Smooth muscle cell (in vitro differentiated cells): Measurements from ENCODE around the gene IL11. TPM values are rescaled to one million over a fixed set of nuclear protein-coding genes. Genes with fewer than 3 reads are reported as not detected.
A peak's percentile ranks its signal among the peaks of the same experiment; 100 is the strongest.

Experiments used
- DNase-seq: peaks from one replicate; lab custom pipeline; 2025; ENCODE audit not compliant: unreplicated experiment; lab: John Stamatoyannopoulos, UW
- H2AFZ ChIP-seq: fragments of 200-600 bp; sonication (generic); 2 replicates; pipeline ENCODE4 v1.6.0; 2016; ENCODE audit warnings: antibody characterized with exemption, low read depth, mild to moderate bottlenecking
- H3F3A ChIP-seq: fragments of 200-600 bp; sonication (generic); 2 replicates; pipeline ENCODE4 v1.6.0; 2017; ENCODE audit warnings: antibody characterized with exemption, low read depth
- H3K27ac ChIP-seq: fragments of 200-600 bp; sonication (generic); 2 replicates; pipeline ENCODE4 v1.5.1; 2016; ENCODE audit warnings: low read depth, mild to moderate bottlenecking
- H3K27me3 ChIP-seq: fragments of 200-600 bp; sonication (generic); 2 replicates; pipeline ENCODE4 v1.6.1; 2016; ENCODE audit warnings: low read depth, mild to moderate bottlenecking
- H3K36me3 ChIP-seq: fragments of 200-600 bp; sonication (generic); 2 replicates; pipeline ENCODE4 v1.5.1; 2016; ENCODE audit warnings: low read depth
- H3K4me1 ChIP-seq: fragments of 200-600 bp; sonication (generic); 2 replicates; pipeline ENCODE4 v1.5.1; 2016; ENCODE audit warnings: low read depth
- H3K4me2 ChIP-seq: fragments of 200-600 bp; sonication (generic); 2 replicates; pipeline ENCODE4 v1.6.0; 2016; ENCODE audit warnings: mild to moderate bottlenecking
- H3K4me3 ChIP-seq: fragments of 200-600 bp; sonication (generic); 2 replicates; pipeline ENCODE4 v1.5.1; 2016; ENCODE audit warnings: mild to moderate bottlenecking
- H3K79me2 ChIP-seq: fragments of 200-600 bp; sonication (generic); 2 replicates; pipeline ENCODE4 v1.6.0; 2016; ENCODE audit warnings: low read depth, mild to moderate bottlenecking
- H3K9ac ChIP-seq: fragments of 200-600 bp; sonication (generic); 2 replicates; pipeline ENCODE4 v1.6.0; 2016; ENCODE audit warnings: low read depth
- H3K9me3 ChIP-seq: fragments of 200-600 bp; sonication (generic); replicated peaks from 2 replicates; pipeline ENCODE4 v1.5.1; 2016; ENCODE audit warnings: low read depth
- H4K20me1 ChIP-seq: fragments of 200-600 bp; sonication (generic); 2 replicates; pipeline ENCODE4 v1.6.0; 2016; ENCODE audit warnings: low read depth
- CTCF ChIP-seq: fragments of 200-600 bp; sonication (generic); IDR thresholded peaks from 2 replicates; pipeline ENCODE4 v1.5.1; 2017; ENCODE audit warnings: borderline replicate concordance, mild to moderate bottlenecking, antibody characterized with exemption; ENCODE audit not compliant: insufficient read depth, poor library complexity, severe bottlenecking
- WGBS: methylation state at CpG from one replicate; pipeline ENCODE4 v1.1.7; 2016; ENCODE audit warnings: low lambda C conversion rate; 5-methylcytosine and 5-hydroxymethylcytosine counted together
- polyA plus RNA-seq: library from polyadenylated mRNA; unstranded; fragments of >200 nt; fragmentation: Nextera tagmentation; extraction: Ambion mirVana; gene quantifications from 2 replicates; pipeline ENCODE4 v1.2.1, GENCODE V29; 2016
- total RNA-seq: library from RNA; depleted of rRNA; stranded (reverse); fragments of >200 nt; gene quantifications from 2 replicates; pipeline ENCODE4 v1.2.3, GENCODE V29; 2014

Gene IL11
- total and polyA plus RNA-seq, 2 experiments from 2014 or later: 40.1 to 66.4 TPM

GRCh38 chr19:55369653-55370304, 484 bp downstream of the IL11 start:
- TF ChIP-seq CTCF: no peak

GRCh38 chr19:55368701-55369563, 1.3 kb downstream of the IL11 start:
- Histone ChIP-seq H3F3A (peaks cover 35% of the 10 kb centered on the region), H3K27me3 (no peaks in the 10 kb centered on the region), H2AFZ (no peak overlapping the region), H3K36me3 (no peaks in the 10 kb centered on the region), H3K4me3 (peak overlapping the region; percentile 88), H3K4me2 (peak overlapping the region; percentile 89), H3K4me1 (peaks cover 15% of the 10 kb centered on the region), H3K9ac (peak overlapping the region; percentile 96), H3K79me2 (peaks cover 4% of the 10 kb centered on the region), H3K27ac (peak overlapping the region; percentile 97), H4K20me1 (peaks cover 31% of the 10 kb centered on the region), H3K9me3 (no peaks in the 10 kb centered on the region)
- 24% methylated on average over 18 of the region's 54 CpGs for WGBS
- TF ChIP-seq CTCF: no peak
- peak; percentile 39 for DNase-seq

More at GRCh38 chr19:55369653-55370304, 484 bp downstream of the IL11 start:
- Histone ChIP-seq H3K79me2 (peaks cover 4% of the 10 kb centered on the region), H3K27me3 (no peaks in the 10 kb centered on the region), H2AFZ (no peak overlapping the region), H3K9me3 (no peaks in the 10 kb centered on the region), H3K4me2 (peak overlapping the region; percentile 99), H3K27ac (peak overlapping the region; percentile 97), H3F3A (peaks cover 31% of the 10 kb centered on the region), H4K20me1 (peaks cover 29% of the 10 kb centered on the region), H3K36me3 (no peaks in the 10 kb centered on the region), H3K4me1 (peaks cover 22% of the 10 kb centered on the region), H3K4me3 (peak overlapping the region; percentile 88), H3K9ac (peak overlapping the region; percentile 96)
- WGBS: 2% methylated on average over 23 of the region's 59 CpGs
- DNase-seq: no peak

GRCh38 chr19:55368106-55368505, 2.2 kb downstream of the IL11 start:
- H3K36me3 ChIP-seq: no peaks in the 10 kb centered on the region
- H3K4me2 ChIP-seq: peak overlapping the region; percentile 89
- H3K9me3 ChIP-seq: no peaks in the 10 kb centered on the region
- WGBS: 98% methylated on average over 10 of the region's 16 CpGs
- H4K20me1 ChIP-seq: peaks cover 31% of the 10 kb centered on the region
- H3F3A ChIP-seq: peaks cover 38% of the 10 kb centered on the region
- H2AFZ ChIP-seq: no peak overlapping the region
- H3K4me1 ChIP-seq: peaks cover 11% of the 10 kb centered on the region
- TF ChIP-seq CTCF: no peak
- H3K4me3 ChIP-seq: peak overlapping the region; percentile 88
- no peaks in the 10 kb centered on the region for H3K27me3 ChIP-seq
- DNase-seq: no peak
- peak overlapping the region; percentile 97 for H3K27ac ChIP-seq
- peak overlapping the region; percentile 96 for H3K9ac ChIP-seq
- H3K79me2 ChIP-seq: peaks cover 4% of the 10 kb centered on the region
